SU-DHL-6 (cell line): ENCODE data around the gene KCNIP3.

Source experiments
- H2AFZ ChIP-seq: fragments of 200-600 bp; sonication (generic); 2 replicates; pipeline ENCODE4 v1.6.1; 2014; ENCODE audit warnings: low read depth, mild to moderate bottlenecking, moderate library complexity, mixed read lengths, antibody characterized with exemption, low read length; ENCODE audit not compliant: severe bottlenecking
- H3F3A ChIP-seq: fragments of 200-600 bp; shearing (Covaris generic); 2 replicates; pipeline ENCODE4 v1.6.0; 2016; ENCODE audit warnings: antibody characterized with exemption, mild to moderate bottlenecking; ENCODE audit not compliant: insufficient read depth
- H3K27ac ChIP-seq: fragments of 200-600 bp; sonication (generic); 2 replicates; pipeline ENCODE4 v1.5.1; 2016; ENCODE audit warnings: low read depth, mild to moderate bottlenecking, low read length, moderate library complexity, mixed read lengths
- H3K27me3 ChIP-seq: fragments of 200-600 bp; sonication (generic), shearing (Covaris generic); 2 replicates; pipeline ENCODE4 v1.6.0; 2014; ENCODE audit warnings: mild to moderate bottlenecking, low read length
- H3K36me3 ChIP-seq: fragments of 200-600 bp; sonication (generic); 2 replicates; pipeline ENCODE4 v1.6.1; 2014; ENCODE audit warnings: mild to moderate bottlenecking, low read length, mixed read lengths
- H3K4me2 ChIP-seq: fragments of 300-600, 200-600 bp; shearing (Covaris generic), sonication (generic); 2 replicates; pipeline ENCODE4 v1.6.0; 2014; ENCODE audit warnings: low read length, low read depth, mild to moderate bottlenecking; ENCODE audit not compliant: poor library complexity, severe bottlenecking
- H3K4me3 ChIP-seq: fragments of 200-600 bp; sonication (generic); 2 replicates; pipeline ENCODE4 v1.5.1; 2014; ENCODE audit warnings: antibody characterized with exemption, low read length, mild to moderate bottlenecking, mixed read lengths; ENCODE audit not compliant: insufficient read depth, poor library complexity, severe bottlenecking
- H3K79me2 ChIP-seq: fragments of 200-600 bp; sonication (generic); 2 replicates; pipeline ENCODE4 v1.6.1; 2014; ENCODE audit warnings: mild to moderate bottlenecking, low read length, moderate library complexity; ENCODE audit not compliant: insufficient read depth
- H3K9ac ChIP-seq: fragments of 200-600 bp; sonication (generic); 2 replicates; pipeline ENCODE4 v1.7.0; 2014; ENCODE audit warnings: mild to moderate bottlenecking, low read length
- H3K9me2 ChIP-seq: fragments of 200-600 bp; sonication (generic); replicated peaks from 2 replicates; pipeline ENCODE4 v1.6.1; 2014; ENCODE audit warnings: low read length; ENCODE audit not compliant: insufficient read depth
- H3K9me3 ChIP-seq: fragments of 200-600 bp; sonication (generic); 2 replicates; pipeline ENCODE4 v1.6.1; 2014; ENCODE audit warnings: low read length, mixed read lengths; ENCODE audit not compliant: insufficient read depth
- H4K20me1 ChIP-seq: fragments of 200-600 bp; sonication (generic); 2 replicates; pipeline ENCODE4 v1.6.1; 2014; ENCODE audit warnings: low read depth, mild to moderate bottlenecking, antibody characterized with exemption, low read length, moderate library complexity, mixed read lengths
- EZH2phosphoT487 ChIP-seq: fragments of 200-600 bp; sonication (generic), shearing (Covaris generic); conservative IDR thresholded peaks from 2 replicates; pipeline ENCODE4 v1.6.1; 2018; ENCODE audit warnings: mild to moderate bottlenecking, antibody characterized with exemption, low read length, moderate library complexity, mixed read lengths
- TF ChIP-seq, protein P1 (sequence below): fragments of 200-600 bp; sonication (generic); IDR thresholded peaks from one replicate; pipeline ENCODE4 v1.5.1; 2017; ENCODE audit warnings: antibody characterized with exemption, mild to moderate bottlenecking, low read length, moderate library complexity; ENCODE audit not compliant: insufficient read depth, poor library complexity, severe bottlenecking

KCNIP3 gene

DNA sequence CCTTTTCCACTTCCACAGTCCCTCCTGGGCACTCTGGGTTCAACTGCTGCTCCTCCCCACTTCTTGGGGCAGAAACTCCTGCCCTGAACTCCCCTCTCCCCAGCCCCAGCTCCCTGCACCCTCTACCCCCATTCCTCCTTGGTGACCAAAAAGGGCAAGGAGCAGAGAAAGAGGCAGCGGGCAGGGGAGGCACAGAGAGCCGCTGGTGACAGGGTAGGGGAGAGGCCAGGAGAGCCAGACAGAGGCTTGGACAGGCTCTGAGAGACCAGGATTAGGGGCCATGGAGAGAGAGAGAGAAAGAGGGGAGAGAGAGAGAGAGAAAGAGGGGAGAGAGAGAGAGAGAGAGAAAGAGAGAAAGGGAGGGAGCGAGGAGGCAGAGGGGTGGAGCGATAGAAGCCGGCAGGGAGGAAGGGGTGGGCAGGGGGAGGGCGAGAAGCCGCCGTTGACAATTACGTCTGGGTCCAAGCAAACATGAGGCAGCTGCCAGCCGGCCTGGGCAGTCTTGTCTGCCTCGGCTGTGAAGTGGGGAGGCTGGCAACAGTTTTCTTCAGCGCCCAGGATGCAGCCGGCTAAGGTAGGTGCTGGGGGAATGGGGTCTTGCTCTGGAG is at the start of gene KCNIP3:
KCNIP3 (plus strand) TSS at position 468 of the 608 bp plus-strand sequence; CDS start at position 560, 92 bp downstream.
- Histone ChIP-seq H3K9me3 (no peaks in the 10 kb centered on the region), H3K27me3 (no peaks in the 10 kb centered on the region), H3K36me3 (no peaks in the 10 kb centered on the region), H3K9me2 (no peaks in the 10 kb centered on the region), H3K9ac (no peak within 1 kb of the TSS), H4K20me1 (no peaks in the 10 kb centered on the region), H3K79me2 (no peaks in the 10 kb centered on the region), H3K4me2 (no peak within 1 kb of the TSS), H3K4me3 (no peak within 1 kb of the TSS), H2AFZ (no peak within 1 kb of the TSS), H3F3A (no peaks in the 10 kb centered on the region), H3K27ac (no peak within 1 kb of the TSS)
- TF ChIP-seq, protein P1, sequence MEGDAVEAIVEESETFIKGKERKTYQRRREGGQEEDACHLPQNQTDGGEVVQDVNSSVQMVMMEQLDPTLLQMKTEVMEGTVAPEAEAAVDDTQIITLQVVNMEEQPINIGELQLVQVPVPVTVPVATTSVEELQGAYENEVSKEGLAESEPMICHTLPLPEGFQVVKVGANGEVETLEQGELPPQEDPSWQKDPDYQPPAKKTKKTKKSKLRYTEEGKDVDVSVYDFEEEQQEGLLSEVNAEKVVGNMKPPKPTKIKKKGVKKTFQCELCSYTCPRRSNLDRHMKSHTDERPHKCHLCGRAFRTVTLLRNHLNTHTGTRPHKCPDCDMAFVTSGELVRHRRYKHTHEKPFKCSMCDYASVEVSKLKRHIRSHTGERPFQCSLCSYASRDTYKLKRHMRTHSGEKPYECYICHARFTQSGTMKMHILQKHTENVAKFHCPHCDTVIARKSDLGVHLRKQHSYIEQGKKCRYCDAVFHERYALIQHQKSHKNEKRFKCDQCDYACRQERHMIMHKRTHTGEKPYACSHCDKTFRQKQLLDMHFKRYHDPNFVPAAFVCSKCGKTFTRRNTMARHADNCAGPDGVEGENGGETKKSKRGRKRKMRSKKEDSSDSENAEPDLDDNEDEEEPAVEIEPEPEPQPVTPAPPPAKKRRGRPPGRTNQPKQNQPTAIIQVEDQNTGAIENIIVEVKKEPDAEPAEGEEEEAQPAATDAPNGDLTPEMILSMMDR: no peak
- no peak for TF ChIP-seq EZH2phosphoT487

DNA sequence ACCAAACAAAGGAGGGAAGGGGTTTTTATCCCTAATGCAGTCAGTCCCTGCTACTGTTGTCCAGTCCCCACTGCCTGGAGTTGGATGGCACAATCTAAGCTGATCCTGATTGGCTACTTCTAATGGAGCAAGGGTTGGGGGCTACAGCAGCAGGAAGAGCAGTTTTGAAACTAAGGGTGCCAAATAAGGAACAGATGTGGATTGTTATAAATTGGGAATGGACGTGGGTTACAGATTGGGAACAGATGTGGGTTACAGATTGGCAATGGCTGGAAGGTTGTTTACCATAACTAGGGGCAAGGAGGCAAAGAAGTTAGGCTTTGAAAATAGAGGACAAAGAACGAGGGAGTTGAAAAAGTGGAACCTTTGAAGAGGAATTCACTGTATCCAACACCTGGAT is 38.9 kb upstream of the KCNIP3 start:
- H2AFZ ChIP-seq: no peak overlapping the region
- no peak overlapping the region for H3K9ac ChIP-seq
- no peaks in the 10 kb centered on the region for H3K36me3 ChIP-seq
- no peaks in the 10 kb centered on the region for H3F3A ChIP-seq
- no peak overlapping the region for H3K4me2 ChIP-seq
- no peaks in the 10 kb centered on the region for H3K27me3 ChIP-seq
- H4K20me1 ChIP-seq: no peaks in the 10 kb centered on the region
- TF ChIP-seq EZH2phosphoT487: no peak
- TF ChIP-seq, protein P1: no peak
- H3K4me3 ChIP-seq: no peak overlapping the region
- no peak overlapping the region for H3K27ac ChIP-seq
- no peaks in the 10 kb centered on the region for H3K79me2 ChIP-seq
- H3K9me3 ChIP-seq: no peaks in the 10 kb centered on the region
- no peaks in the 10 kb centered on the region for H3K9me2 ChIP-seq

DNA sequence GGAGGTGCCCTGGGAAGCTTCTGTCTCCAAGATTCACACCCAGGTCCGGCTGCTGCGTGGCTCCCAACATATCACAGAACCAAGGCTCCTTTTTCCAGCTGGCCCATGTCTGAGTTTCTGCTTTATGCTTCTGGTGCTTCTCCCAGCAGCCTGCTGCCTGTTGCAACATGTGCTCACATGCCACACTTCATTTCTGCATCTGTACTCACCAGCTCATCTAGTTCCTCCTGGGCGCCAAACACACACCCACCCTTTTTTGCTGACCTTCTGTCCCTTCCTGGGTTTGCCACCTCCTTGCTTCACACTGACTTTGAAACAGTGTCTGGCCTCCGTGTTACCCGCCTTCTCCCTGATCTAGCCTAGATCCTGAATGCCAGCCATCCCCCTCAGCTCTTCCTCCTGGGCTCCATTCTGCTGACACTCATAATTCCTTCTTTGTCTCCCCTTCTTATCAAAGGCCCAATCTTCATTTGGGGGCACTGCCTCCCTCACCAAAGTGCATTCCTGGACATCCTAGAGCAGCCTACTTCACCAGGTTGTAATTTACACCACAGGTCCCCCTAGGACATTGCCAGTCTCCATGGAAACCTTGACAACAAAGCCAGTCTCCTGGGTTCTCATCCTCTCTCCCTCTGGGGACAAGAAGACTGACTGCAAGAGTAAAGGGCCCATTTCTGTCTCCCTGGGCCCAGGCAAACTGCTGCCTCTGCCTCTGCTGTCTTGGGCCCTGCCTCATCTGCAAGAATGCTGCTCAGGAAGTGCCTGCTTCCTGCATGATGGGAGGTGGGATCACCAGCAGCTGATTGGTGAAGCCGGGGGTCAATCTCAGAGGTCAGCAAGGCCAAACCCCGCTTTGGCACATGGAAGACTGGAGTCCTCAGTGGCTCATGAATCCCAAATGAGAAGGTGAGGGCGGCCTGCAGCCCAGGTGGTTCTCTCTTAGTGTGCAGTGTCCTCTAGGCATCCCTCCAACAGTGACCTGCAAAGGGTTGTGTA is 36.8 kb upstream of the KCNIP3 start:
- H3K27ac ChIP-seq: no peak overlapping the region
- no peak overlapping the region for H3K4me2 ChIP-seq

More for the DNA sequence above, 36.8 kb upstream of the KCNIP3 start:
- no peaks in the 10 kb centered on the region for H3K9me3 ChIP-seq
- no peak overlapping the region for H3K9ac ChIP-seq
- H3K79me2 ChIP-seq: no peaks in the 10 kb centered on the region
- H3K27me3 ChIP-seq: no peaks in the 10 kb centered on the region
- H2AFZ ChIP-seq: no peak overlapping the region
- no peaks in the 10 kb centered on the region for H3K9me2 ChIP-seq
- H3K36me3 ChIP-seq: no peaks in the 10 kb centered on the region
- H3F3A ChIP-seq: no peaks in the 10 kb centered on the region
- TF ChIP-seq EZH2phosphoT487: no peak
- TF ChIP-seq, protein P1: no peak
- no peaks in the 10 kb centered on the region for H4K20me1 ChIP-seq
- no peak overlapping the region for H3K4me3 ChIP-seq
